Measurements from ENCODE around the gene RASSF5.

The RASSF5 gene

DNA sequence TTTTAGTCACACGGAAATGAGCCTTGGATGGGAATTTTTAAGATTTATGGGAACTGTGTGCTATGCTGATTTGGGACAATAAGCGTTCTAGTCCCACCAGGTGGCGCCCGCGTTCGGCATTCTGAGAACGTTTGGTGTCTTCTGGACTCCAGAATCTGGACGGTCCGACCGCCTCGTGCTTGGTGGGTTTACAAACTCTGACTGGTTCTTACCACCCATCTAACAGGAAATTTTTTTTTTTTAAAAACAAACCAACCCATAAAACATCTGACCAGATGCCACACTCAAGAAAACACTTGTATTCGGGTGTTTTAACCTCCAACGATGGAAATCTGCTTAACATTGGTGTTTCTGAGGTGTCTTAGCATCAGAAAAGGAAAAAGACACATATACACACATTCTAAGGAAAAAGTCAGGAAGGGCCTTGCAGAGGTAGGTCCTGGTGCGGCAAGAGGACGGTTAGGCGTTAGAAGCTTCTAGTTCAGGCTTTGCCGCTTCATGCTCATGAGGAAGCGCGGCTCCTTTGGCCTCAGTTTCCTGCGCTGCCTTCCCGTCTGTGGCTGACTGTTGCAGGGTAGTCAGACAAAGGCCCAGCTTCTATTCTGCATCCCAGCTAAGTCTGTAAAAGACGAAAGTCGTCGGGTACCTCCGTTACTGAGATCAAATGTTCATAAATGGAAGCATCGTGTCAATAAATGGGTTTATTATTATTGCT lies 127.2 kb downstream of the RASSF5 start:
- DNase-seq (ENCODE audit: low spot score), result peak; percentile 96

DNA sequence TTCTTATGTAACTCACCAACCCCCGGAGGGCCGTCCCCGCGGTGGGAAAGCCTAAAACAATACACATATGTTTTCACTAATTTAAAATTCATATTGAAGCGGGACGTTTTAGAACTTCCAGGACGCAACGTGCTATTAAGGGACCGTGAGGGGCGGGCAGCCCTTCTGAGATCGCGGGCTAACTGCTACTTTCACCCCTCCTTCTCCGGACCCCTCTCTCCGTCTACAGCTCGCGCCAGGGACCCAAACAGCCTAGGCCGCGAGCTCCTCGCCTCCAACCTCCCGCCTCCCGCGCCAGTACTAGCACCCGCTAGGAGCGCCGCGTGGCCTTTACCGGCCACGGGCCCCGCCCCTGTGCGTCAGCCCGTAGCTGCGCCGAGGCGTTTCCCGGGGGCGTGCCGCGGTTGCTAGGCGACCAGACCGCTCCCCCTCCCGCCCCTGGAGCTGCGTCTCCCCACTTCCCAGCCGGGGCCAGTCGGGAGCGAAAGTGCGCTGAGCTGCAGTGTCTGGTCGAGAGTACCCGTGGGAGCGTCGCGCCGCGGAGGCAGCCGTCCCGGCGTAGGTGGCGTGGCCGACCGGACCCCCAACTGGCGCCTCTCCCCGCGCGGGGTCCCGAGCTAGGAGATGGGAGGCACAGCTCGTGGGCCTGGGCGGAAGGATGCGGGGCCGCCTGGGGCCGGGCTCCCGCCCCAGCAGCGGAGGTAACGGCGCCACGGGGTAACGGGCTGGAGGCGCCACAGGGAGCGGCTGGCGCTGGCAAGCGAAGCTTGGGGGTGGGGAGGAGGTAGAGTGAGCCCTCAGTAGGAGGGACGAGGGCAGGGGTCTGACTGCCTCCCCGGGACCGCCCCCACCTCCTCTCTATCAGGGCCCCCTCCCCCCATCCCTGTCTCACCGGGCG lies 128.0 kb downstream of the RASSF5 start, which contains the start of gene DYRK3:
Gene DYRK3 (plus strand): TSS at position 457 of the 898 bp plus-strand sequence. CDS start 168 bp downstream, at position 625.
- peak; percentile 96 for DNase-seq (ENCODE audit: low spot score)

DNA sequence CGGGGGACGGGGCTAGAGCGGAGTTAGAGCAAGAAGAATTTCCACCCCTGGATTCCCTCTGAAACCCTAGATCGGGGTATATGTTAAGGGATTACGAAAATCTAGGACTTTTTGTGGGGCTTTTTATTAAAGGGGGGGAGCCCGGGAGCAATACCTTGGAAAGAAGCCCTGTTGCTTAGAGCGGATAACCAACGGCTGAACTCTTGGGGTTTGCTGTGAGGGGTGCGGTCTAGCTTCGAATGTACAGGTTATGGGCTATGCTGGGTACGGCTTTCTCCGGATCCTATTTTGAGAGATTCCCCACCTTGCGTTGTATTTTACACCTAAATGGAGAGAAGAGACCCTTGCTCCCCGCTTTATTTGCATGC lies 128.6 kb downstream of the RASSF5 start:
- peak; percentile 49 for DNase-seq (ENCODE audit: low spot score)

DNA sequence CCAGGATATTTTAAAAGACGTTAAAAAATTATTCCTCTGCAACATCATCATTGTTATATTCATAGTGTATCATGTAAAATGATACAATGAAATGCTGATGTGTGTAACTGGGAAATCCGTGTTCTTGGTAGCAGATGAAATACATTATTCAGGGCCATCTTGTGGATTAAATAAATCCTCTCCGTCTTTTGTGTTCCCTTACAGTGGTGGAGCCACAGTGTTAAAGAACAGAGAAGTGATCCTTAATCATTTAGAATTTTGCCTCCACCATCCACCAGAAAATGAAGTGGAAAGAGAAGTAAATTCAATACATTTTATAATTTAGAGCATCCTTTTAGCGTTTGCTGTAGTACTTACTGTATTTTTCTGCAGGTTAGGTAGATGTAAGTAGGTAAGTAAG lies 129.3 kb downstream of the RASSF5 start:
- peak; percentile 45 for DNase-seq (ENCODE audit: low spot score)

DNA sequence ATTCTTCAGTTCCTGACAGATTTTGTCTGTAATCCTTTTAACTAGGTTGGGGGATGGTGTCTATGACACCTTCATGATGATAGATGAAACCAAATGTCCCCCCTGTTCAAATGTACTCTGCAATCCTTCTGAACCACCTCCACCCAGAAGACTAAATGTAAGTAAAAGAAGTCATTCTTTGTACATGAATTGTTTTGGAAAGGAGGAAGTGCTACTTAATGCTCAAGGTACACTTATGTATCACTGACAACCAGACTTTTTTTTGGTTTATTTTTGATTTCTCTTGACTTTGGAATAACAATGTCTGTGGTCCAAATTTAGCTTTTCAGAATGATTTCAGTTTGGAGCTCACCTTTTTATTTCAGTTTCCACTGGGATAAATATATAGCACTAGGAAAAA lies 130.3 kb downstream of the RASSF5 start:
- DNase-seq (ENCODE audit: low spot score), result peak; percentile 27
